Measurements from ENCODE around the gene NINJ1.

- no peak for TF ChIP-seq ZNF274 (IDR thresholded peaks at IDR 0.05; ENCODE audit: borderline replicate concordance, extremely low read depth, low read length)
- no peak for TF ChIP-seq CHD1 (IDR thresholded peaks at IDR 0.05; ENCODE audit: low read depth, low read length)
Observed at GRCh38 chr9:93154293-93154903, 20.3 kb upstream of the NINJ1 start.

Data from H1 (cell line).